NCI-H446 treated with DMSO at 0.1 percent for 48 hours (cell line): ENCODE results near the gene RBM19.

Experiments
- DNase-seq: peaks from one replicate; lab custom pipeline; 2025; lab: John Stamatoyannopoulos, UW

Gene RBM19

GRCh38 chr12:113857371-113857770, 108.8 kb downstream of the RBM19 start:
- DNase-seq: no peak

GRCh38 chr12:113855998-113856397, 110.1 kb downstream of the RBM19 start:
- no peak for DNase-seq

DNA sequence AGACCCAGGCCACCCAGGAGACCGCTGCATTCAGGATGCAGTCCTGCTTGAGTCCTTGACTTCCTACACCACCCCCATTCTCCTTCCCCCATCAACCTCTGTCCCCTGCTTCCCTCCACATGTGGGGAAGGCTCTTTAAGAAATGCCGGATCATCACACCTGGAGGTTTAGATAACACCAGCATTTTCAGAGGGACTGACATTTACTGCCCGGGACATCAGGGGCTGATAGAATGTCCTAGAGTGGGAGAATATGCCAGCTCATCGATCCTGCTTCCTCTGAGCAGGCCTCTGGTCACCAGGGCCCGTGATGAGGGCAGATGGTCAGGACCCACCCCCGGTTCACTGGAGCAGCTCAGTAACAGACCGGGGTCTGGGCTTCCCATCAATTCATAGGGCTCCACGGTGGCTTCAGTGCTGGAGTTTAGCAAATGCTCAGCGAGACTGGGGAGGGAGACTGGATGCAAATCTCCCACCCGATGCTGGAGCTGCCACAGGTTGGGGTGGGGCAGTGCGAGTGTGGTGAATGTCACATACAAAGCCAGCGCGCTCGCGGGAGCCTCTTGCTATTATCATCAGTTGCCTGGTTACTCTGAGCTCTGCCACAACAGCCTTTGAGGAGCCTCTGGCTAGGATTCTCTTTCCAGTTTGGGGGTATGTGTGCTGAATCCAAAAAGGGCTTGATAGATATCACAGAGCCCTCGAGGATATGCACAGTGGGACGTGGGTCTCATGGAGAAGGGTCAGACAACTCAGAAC, 111.6 kb downstream of the RBM19 start:
- no peak for DNase-seq

- no peak for DNase-seq
Observed at GRCh38 chr12:113853491-113853890, 112.6 kb downstream of the RBM19 start.

GRCh38 chr12:113852695-113853490, 113.2 kb downstream of the RBM19 start:
- peak; percentile 5 for DNase-seq

- DNase-seq: no peak
Observed at GRCh38 chr12:113852264-113852663, 113.9 kb downstream of the RBM19 start.

DNA sequence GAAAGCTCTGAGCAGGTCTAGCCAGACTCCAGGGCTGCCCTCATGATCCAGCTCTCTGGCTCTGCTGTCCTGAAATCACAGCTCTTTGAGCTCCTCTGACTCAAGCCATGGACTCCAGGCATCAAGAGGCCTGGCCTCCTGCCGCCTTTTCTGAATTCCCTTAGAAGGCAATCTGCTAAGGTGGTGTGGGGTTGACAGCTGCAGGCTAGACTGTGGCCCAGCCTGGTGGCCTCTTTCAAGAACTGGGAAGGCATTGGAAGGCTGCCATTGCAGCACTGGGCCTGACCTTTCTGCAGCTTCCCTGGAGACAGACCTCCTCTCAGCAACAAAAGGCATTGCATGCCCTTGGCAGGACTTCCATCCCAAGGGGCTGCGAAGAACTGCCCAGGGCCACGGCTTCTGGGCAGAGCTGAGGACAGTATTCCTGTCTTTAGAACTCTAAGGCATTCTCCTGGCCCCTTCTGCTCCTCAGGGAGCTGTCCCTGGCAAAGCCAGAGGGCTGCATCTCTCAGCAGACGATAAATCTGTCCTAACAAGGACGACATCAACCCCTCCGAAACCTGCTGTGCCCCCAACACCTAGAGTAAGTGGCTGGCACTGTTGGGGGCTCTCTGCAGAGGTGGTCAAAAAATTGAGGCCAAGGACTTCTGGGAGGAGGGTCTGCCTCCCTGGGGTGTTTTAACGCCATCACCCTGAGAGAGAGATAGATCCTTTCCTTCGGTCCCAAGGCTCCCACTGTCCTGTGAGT, 115.6 kb downstream of the RBM19 start:
- peak; percentile 20 for DNase-seq

- DNase-seq: no peak
Observed at GRCh38 chr12:113847856-113848255, 118.3 kb downstream of the RBM19 start.

DNA sequence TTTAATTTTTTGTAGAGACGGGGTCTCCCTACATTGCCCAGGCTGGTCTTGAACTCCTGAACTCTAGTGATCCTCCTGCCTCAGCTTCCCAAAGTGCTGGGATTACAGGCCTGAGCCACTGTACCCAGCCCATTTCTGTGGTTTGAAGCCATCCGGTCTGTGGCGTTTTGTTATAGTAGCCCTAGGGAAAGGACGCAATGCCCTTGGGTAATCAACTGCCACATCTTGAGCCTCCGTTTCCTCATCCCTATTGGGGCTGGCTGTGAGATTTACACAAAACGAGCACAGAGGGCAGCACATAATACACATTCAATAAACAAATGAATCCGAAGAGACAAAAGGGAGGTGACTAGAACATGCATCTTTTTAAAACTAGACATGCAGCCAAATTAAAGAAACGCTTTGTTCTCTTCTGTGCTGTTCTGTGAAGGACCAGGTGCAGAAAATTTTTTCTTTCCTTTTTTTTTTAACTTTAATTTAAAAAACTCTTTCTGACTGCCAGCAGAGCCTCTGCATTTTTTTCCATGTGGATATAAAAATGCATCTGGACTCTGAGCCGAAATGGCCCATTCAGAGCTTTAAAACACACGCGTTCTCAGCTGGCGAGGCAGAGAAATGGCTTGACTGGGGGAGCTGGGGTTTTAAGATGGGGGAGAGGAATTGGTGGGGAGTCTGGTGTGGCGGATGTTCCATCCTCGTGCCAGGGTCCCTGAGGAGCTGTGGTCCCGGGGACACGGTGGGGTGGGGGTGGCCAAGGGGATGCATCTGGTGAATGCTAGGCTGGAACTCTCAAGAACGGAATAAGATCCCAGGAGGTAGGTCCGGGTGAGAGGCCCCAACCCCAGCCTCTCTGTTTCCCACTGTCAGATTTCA, 119.0 kb downstream of the RBM19 start:
- DNase-seq: no peak

DNA sequence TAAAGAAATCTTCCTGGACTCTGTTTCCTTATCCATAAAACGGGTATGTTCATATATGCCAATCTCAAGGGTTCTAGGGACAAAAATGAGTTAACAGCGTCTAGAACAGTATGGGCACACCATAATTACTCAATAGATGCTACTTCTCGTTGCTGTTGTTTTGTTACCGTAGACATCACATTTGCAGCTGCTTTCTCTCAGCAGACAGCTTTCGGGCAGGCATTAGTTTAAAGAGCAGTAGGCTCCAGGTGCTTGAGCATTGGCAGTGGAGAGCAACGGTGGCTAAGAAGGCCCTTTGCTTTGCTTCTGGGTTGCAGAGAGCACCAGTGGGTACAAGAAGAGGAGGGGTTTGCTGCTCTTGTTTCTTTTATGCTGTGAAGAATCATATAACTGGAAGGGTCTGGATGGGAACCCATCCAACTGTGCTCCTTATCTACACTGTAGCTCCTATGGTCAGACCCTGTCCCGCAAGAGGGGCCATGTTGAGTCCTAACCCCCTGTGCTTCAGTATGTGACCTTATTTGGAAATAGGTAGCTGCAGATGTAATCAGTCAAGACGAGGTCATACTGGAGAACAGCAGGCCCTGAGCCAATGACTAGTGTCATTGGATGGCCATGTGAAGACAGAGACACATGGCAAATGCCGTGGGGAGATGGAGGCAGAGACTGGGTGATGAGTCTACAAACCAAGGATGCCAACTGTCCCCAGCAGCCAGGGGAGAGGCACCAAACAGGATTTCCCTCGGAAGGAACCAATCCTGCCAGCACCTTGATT, 120.0 kb downstream of the RBM19 start:
- no peak for DNase-seq

GRCh38 chr12:113844495-113845210, 121.5 kb downstream of the RBM19 start:
- no peak for DNase-seq

DNA sequence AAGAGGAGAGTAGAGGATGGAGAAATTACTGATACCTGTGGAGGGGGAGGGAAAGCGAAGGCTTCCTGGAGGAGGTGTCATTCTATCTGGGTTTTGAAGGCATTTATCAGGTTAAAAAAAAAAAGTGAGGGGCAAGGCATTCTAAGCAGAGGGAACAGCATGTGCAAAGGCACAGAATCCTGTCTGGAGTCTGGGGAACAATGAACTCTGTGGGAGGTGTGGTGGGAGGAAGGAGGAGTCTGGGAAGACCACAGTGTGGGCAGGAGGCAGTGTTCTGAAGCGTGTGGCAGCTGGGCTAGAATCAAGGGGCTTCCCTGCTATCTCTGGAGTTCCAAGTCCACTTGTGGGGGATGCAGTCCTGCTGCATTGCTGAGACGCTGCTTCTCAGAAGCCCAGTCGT, 123.4 kb downstream of the RBM19 start:
- no peak for DNase-seq

GRCh38 chr12:113841786-113842185, 124.3 kb downstream of the RBM19 start:
- no peak for DNase-seq

GRCh38 chr12:113840401-113841042, 125.6 kb downstream of the RBM19 start:
- DNase-seq: no peak

DNA sequence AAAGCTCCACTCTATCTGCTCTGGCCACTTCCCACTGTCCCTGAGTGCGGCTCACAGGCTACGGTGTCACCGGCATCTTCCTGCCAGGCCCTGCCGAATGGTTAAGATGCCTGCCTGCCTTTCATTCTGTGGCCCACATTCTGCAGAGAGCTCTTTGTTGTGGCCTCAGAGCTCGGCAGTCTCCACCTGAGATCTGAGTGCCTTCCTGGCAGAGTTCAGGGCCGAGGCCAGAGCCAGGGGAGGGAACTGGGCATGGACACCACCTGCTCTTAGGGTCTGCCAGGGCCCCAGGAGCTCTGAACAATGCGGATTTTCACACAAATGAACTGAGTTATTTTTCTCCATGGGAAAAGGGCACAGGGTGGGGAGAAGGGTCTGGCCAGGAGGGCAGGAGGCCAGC, 127.2 kb downstream of the RBM19 start:
- DNase-seq: no peak

DNA sequence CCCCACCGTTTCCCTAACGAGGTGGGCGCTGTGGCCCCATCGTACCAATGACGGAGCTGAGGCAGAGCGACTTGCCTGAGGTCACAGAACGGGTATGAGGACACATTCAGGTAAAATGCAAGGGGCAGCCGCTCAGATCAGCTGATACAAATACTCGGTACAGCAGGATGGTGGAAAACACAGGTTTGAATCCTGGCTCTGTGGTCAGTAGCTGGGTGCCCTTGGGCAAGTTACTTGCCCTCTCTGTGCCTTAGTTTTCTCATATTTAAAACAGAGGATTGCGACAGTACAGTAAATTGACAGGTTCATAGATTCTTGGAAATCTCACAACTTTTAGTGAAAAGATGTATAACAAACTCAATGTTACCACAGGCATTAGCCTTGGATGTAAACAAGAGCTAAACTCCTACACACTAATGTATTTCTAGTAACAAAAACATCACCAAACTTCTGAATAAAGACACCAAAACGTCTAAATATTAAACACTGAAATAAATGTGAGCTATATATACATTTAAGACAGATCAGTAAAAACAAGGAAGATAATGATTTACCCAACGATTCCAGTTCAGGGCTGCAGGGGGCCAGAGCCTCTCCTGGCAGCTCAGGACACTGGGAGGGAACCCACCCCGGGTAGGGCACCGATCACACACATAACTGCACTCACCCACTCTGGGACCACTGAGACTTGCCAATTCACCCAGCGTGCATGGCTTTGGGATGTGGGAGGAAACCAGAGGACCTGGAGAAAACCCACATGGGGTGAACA, 128.4 kb downstream of the RBM19 start:
- no peak for DNase-seq

DNA sequence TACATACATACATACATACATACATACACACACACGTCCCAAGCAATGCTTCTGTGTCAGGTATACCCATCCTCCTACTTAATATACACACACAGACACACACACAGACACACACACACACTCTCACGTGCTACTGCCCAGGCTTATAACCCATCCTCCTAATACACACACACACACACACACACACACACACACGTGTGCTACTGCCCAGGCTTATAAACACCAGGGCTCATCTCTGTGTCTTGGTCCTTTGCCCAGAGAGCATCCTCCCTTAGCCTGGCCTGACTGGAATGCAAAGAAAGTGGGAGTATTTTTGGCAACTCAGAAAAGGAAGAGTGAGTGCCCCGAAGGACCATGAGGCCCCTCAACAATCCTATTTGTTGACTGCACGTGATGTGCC, 129.0 kb downstream of the RBM19 start:
- no peak for DNase-seq

GRCh38 chr12:113835896-113836295, 130.2 kb downstream of the RBM19 start:
- DNase-seq: no peak

DNA sequence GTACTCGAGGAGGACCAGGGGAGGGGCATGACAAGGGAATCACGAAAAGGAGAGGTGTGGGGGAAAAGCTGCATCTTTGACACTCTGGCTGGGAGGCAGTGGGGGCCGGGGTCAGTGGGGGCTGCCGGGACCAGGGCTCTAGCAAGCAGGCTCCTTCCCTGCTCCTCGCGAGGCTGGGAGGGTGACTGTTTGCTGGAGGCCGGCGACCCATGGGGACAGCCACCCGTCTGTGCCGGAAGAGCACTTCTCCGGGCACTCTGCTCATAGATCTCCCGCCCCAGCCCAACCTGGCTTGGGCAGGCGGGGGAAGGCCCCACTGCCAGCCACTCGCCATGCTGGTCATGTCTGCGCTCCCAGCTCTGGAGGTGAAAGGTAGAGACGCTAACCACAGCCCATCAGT, 130.7 kb downstream of the RBM19 start:
- no peak for DNase-seq
